Parathyroid adenoma (tissue), 2 donors: ENCODE measurements around the gene GPR148.
A peak's percentile ranks its signal among the peaks of the same experiment; 100 is the strongest.
"Not testable (repeated sequence)": the region's sequence is repeated elsewhere in the genome, so short reads cannot be mapped to it uniquely, and the experiment has no call there.

ENCODE experiments used
- H2AFZ ChIP-seq: fragments of 300-600 bp; sonication (generic); one replicate; pipeline ENCODE4 v1.7.0; 2017; ENCODE audit warnings: antibody characterized with exemption, mild to moderate bottlenecking
- H3K27ac ChIP-seq: fragments of 300-600 bp; sonication (generic); one replicate; pipeline ENCODE4 v1.7.0; 2017
- H3K27me3 ChIP-seq: fragments of 300-600 bp; sonication (generic); one replicate; pipeline ENCODE4 v1.7.0; 2017; ENCODE audit warnings: low read length; ENCODE audit not compliant: control insufficient read depth, insufficient read depth
- H3K36me3 ChIP-seq: fragments of 300-600 bp; sonication (generic); one replicate; pipeline ENCODE4 v1.7.0; 2017; ENCODE audit warnings: low read length; ENCODE audit not compliant: control insufficient read depth, insufficient read depth
- H3K4me1 ChIP-seq: fragments of 300-600 bp; sonication (generic); one replicate; pipeline ENCODE4 v1.7.0; 2017; ENCODE audit warnings: control low read depth
- H3K4me2 ChIP-seq: fragments of 300-600 bp; sonication (generic); one replicate; pipeline ENCODE4 v1.7.0; 2017; ENCODE audit warnings: low read length
- H3K4me3 ChIP-seq: fragments of 300-600 bp; sonication (generic); one replicate; pipeline ENCODE4 v1.7.0; 2017; ENCODE audit warnings: low read depth, low read length
- H3K79me2 ChIP-seq: fragments of 300-600 bp; sonication (generic); one replicate; pipeline ENCODE4 v1.7.0; 2017; ENCODE audit warnings: control low read depth
- H3K9ac ChIP-seq: fragments of 300-600 bp; sonication (generic); one replicate; pipeline ENCODE4 v1.7.0; 2017; ENCODE audit warnings: mild to moderate bottlenecking
- H3K9me3 ChIP-seq: fragments of 300-600 bp; sonication (generic); one replicate; pipeline ENCODE4 v1.7.0; 2017; ENCODE audit warnings: low read length; ENCODE audit not compliant: control insufficient read depth
- CTCF ChIP-seq: fragments of 300-600 bp; sonication (generic); IDR thresholded peaks from one replicate; pipeline ENCODE4 v1.7.0; 2017; ENCODE audit warnings: antibody characterized with exemption, mild to moderate bottlenecking
- donor health status: primary hyperparathyroidism.

Gene GPR148, protein sequence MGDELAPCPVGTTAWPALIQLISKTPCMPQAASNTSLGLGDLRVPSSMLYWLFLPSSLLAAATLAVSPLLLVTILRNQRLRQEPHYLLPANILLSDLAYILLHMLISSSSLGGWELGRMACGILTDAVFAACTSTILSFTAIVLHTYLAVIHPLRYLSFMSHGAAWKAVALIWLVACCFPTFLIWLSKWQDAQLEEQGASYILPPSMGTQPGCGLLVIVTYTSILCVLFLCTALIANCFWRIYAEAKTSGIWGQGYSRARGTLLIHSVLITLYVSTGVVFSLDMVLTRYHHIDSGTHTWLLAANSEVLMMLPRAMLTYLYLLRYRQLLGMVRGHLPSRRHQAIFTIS

DNA sequence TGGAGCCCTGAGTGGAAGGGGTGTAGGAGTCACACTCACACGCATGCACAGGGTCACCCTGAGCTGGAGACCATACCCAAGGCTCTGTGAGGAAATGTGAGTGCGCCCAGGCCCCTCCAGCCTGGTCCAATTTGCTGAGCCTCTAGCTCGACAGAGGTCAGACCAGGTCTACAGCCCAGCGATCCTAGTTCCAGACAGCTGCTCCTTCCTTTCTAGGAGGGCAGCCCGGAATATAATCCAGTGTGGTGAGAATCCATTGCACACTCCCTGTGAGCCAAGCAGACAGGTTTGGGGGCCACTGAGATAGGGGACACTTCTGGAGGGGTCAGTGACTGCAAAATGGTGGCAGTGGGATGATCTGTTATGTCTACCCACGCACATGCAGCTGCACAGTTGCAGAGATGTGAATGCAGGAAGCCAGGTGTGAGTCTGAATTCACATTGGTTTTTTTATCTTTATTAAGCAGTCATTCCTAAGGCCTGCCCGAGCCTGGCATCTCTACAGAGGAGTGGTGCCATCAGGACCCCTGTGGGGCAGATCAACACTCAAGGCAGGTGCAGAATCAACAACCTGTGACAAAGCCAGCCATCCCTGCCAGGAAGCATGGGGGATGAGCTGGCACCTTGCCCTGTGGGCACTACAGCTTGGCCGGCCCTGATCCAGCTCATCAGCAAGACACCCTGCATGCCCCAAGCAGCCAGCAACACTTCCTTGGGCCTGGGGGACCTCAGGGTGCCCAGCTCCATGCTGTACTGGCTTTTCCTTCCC, at the start of gene GPR148:
GPR148 (plus strand) TSS at position 522 of the 768 bp plus-strand sequence; CDS start at position 604, 82 bp downstream.
- Histone ChIP-seq H3K36me3 (no peaks in the 10 kb centered on the region), H3K9me3 (no peaks in the 10 kb centered on the region), H2AFZ (peak within 1 kb of the TSS; percentile 95), H3K27me3 (no peaks in the 10 kb centered on the region), H3K4me1 (peaks cover 17% of the 10 kb centered on the region), H3K4me3 (peak within 1 kb of the TSS; percentile 65), H3K4me2 (peak within 1 kb of the TSS; percentile 84), H3K27ac (peak within 1 kb of the TSS; percentile 79), H3K79me2 (no peaks in the 10 kb centered on the region), H3K9ac (no peak within 1 kb of the TSS)
- no peak for TF ChIP-seq CTCF

DNA sequence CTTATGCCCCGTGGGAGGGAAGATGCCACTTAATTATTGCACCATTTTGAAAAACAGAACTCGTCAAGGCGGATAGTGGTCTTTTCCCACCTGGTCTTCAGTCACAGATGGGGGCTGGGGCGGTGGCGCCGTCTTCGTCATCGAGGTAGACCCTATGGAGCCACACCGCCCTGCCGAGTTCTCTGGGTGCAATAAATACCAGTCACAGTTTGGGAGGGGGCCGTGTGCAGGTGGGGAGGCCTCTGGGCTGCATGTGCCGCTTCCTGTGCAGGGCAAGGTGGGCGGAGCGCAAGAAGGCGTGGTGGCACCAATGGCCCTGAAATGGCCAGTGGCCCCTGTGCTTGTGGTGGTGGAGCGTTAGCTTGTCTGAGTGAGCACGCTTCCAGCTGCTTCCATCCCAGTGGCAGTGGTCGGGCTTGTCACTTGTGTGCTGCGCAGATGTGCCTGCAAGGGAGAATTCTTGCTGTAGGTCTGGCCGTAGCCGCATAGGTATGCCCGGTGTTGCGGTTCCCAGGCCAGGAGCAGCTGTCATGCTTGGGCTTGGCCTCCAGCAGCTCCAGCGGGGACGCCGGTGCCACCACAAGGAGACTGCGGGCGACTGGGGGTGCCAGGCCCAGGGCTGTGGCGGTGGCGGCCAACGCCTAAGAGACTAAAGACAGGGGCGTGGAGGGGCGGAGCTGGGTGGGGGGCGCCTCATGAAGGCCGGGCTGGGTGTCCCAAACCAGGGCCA, 36.7 kb upstream of the GPR148 start:
- not testable (repeated sequence) for H3K4me2 ChIP-seq, H3K4me3 ChIP-seq, H3K79me2 ChIP-seq, H3K4me1 ChIP-seq, H3K36me3 ChIP-seq, H3K9ac ChIP-seq, H3K27ac ChIP-seq, H3K9me3 ChIP-seq, H3K27me3 ChIP-seq
- H2AFZ ChIP-seq = peak overlapping the region; percentile 64

DNA sequence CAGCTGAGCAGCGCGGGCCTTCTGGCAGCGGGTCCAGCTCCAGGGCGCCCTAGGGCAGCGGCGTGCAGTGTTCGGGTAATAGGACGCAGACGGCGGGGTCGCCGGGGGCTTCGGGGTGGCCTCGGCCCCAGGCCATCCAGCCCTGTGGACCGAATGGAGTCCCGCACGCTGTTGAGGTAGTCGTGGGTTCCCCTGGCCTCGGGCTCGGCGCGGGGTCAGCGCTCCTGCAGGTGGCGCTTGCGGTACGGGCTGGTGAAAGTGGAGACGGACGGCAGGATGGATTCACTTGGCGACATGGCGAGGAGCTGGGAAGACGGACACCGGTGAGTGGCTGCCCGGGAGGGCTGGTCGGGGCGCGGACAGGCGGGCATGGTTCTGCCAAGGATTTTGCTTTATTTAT, 35.4 kb upstream of the GPR148 start:
- not testable (repeated sequence) for H3K9ac ChIP-seq, H3K27me3 ChIP-seq, H3K36me3 ChIP-seq, H3K79me2 ChIP-seq, H3K27ac ChIP-seq, H3K9me3 ChIP-seq, H3K4me1 ChIP-seq
- Histone ChIP-seq H2AFZ (peak overlapping the region; percentile 91), H3K4me2 (peak overlapping the region; percentile 42), H3K4me3 (peak overlapping the region; percentile 16)
- TF ChIP-seq CTCF = peak; percentile 58

DNA sequence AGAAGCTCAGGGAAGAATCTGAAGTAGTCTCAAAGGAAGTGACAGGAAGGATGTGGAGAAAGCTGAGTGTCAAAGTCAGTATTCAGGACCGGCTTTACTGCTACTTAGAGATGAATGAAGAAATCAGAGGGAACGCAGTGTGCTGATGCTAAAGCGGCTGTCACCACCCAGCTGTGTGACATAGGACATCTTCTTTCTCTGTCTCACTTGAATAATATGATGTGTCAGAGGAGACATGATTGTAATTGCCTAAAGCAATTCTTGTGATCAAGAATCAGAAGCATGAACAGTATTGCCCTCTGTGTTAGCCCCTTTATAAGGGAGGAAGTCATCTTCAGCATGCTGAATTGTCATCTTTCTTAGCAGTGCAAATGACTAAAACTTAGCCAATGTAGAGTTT, 25.6 kb upstream of the GPR148 start:
- H3K4me1 ChIP-seq, H3K9me3 ChIP-seq, H3K9ac ChIP-seq, H3K4me3 ChIP-seq, H3K36me3 ChIP-seq, H2AFZ ChIP-seq, H3K79me2 ChIP-seq, H3K27ac ChIP-seq, H3K4me2 ChIP-seq, H3K27me3 ChIP-seq: not testable (repeated sequence)

GRCh38 chr2:130714795-130715194, 14.1 kb upstream of the GPR148 start:
- not testable (repeated sequence) for H3K36me3 ChIP-seq, H3K27ac ChIP-seq, H3K4me3 ChIP-seq, H2AFZ ChIP-seq, H3K79me2 ChIP-seq, H3K4me2 ChIP-seq, H3K4me1 ChIP-seq, H3K9ac ChIP-seq, H3K9me3 ChIP-seq, H3K27me3 ChIP-seq

GRCh38 chr2:130720036-130720435, 8.8 kb upstream of the GPR148 start:
- Histone ChIP-seq H3K27ac (no peak overlapping the region), H3K36me3 (no peaks in the 10 kb centered on the region), H3K27me3 (no peaks in the 10 kb centered on the region), H3K4me2 (no peak overlapping the region), H3K79me2 (no peaks in the 10 kb centered on the region), H3K9me3 (no peaks in the 10 kb centered on the region), H3K4me3 (no peak overlapping the region), H3K9ac (no peak overlapping the region), H2AFZ (no peak overlapping the region), H3K4me1 (no peaks in the 10 kb centered on the region)
- no peak for TF ChIP-seq CTCF
